T-cell (primary cell): ENCODE results near the gene TMEM26. TPM values are rescaled to one million over a fixed set of nuclear protein-coding genes. Genes with fewer than 3 reads are reported as not detected.

ENCODE experiments used
- ATAC-seq, 4 experiments: fragments of 200-7000 bp in 3 of 4; fragments of 150-1000 bp in 1 of 4; cut with Tn5 transposase; replicated peaks in 1 of 4; 1 replicate in 3 of 4; 2 replicates in 1 of 4; pipeline ENCODE4 v1.10.0; 2021; ENCODE audit warnings: moderate library complexity in 3 of 4, mild to moderate bottlenecking in 2 of 4, moderate number of reproducible peaks in 1 of 4
- CTCF ChIA-PET, 2 donors: fragments of 300-600 bp; sonication (Branson Sonifier 250); formaldehyde crosslinking; loops; one replicate each; lab custom pipeline; 2022; ENCODE audit warnings: antibody characterized with exemption in 2 of 2; lab: Charles Lee
- POLR2A ChIA-PET, 2 donors: fragments of 300-600 bp; sonication (Branson Sonifier 250); formaldehyde crosslinking; loops; one replicate each; lab custom pipeline; 2022; ENCODE audit warnings: antibody characterized with exemption in 2 of 2; lab: Charles Lee
- DNase-seq, 35 experiments: peaks; one replicate each; pipeline versions ENCODE4 v3.0.0 to v3.0.0-alpha.2; 2013 to 2023
- H3K27ac ChIP-seq: one replicate; pipeline ENCODE4 v1.5.1; 2013; ENCODE audit warnings: low read length
- H3K27me3 ChIP-seq, 2 experiments: replicated peaks in 1 of 2; 1 replicate in 1 of 2; 2 replicates in 1 of 2; pipeline versions ENCODE4 v1.6.1 to v1.7.0; 2013; ENCODE audit warnings: low read length in 1 of 2, mixed read lengths in 1 of 2; ENCODE audit not compliant: control insufficient read depth in 2 of 2, insufficient read depth in 2 of 2; ENCODE audit errors: extremely low read depth in 1 of 2
- H3K36me3 ChIP-seq, 2 donors: 1 replicate in 1 of 2; 2 replicates in 1 of 2; pipeline versions ENCODE4 v1.6.1 to v1.7.0; 2013; ENCODE audit warnings: low read length in 1 of 2; ENCODE audit not compliant: control insufficient read depth in 2 of 2, insufficient read depth in 1 of 2; ENCODE audit errors: extremely low read depth in 1 of 2
- H3K4me1 ChIP-seq, 2 experiments: 1 replicate in 1 of 2; 2 replicates in 1 of 2; pipeline versions ENCODE4 v1.6.1 to v1.7.0; 2013; ENCODE audit warnings: low read length in 2 of 2, mixed read lengths in 1 of 2; ENCODE audit not compliant: insufficient read depth in 2 of 2, control insufficient read depth in 1 of 2; ENCODE audit errors: extremely low read depth in 1 of 2
- H3K4me3 ChIP-seq, 2 donors: 1 replicate in 1 of 2; 2 replicates in 1 of 2; pipeline versions ENCODE4 v1.5.1 to v1.7.0; 2013; ENCODE audit warnings: mild to moderate bottlenecking in 2 of 2, low read length in 1 of 2, moderate library complexity in 1 of 2; ENCODE audit not compliant: control insufficient read depth in 1 of 2; ENCODE audit errors: extremely low read depth in 1 of 2
- H3K9me3 ChIP-seq: 2 replicates; pipeline ENCODE4 v1.7.0; 2013
- H3K27ac Mint-ChIP-seq, 2 donors: one replicate each; pipeline ENCODE4 v1.8.0; 2020 to 2021; ENCODE audit warnings: mild to moderate bottlenecking in 2 of 2, mixed read lengths in 2 of 2
- H3K27me3 Mint-ChIP-seq, 2 donors: one replicate each; pipeline ENCODE4 v1.8.0; 2021 to 2022; ENCODE audit warnings: mixed read lengths in 2 of 2
- H3K36me3 Mint-ChIP-seq: one replicate; pipeline ENCODE4 v1.8.0; 2021; ENCODE audit warnings: mixed read lengths
- H3K4me1 Mint-ChIP-seq, 3 donors: one replicate each; pipeline ENCODE4 v1.8.0; 2020 to 2022; ENCODE audit warnings: mixed read lengths in 3 of 3, mild to moderate bottlenecking in 1 of 3
- H3K4me3 Mint-ChIP-seq, 3 donors: one replicate each; pipeline ENCODE4 v1.8.0; 2020 to 2022; ENCODE audit warnings: mild to moderate bottlenecking in 3 of 3, mixed read lengths in 3 of 3, moderate library complexity in 3 of 3
- H3K9me3 Mint-ChIP-seq, 3 donors: one replicate each; pipeline ENCODE4 v1.8.0; 2020 to 2022; ENCODE audit warnings: mixed read lengths in 3 of 3
- WGBS: methylation state at CpG from one replicate; pipeline ENCODE4 v1.1.5; 2013; ENCODE audit warnings: missing lambda C conversion rate; ENCODE audit not compliant: insufficient coverage; 5-methylcytosine and 5-hydroxymethylcytosine counted together
- total RNA-seq, 35 experiments: library from RNA in 6 of 35; stranded (reverse) in 6 of 35; fragments of 120-200 nt in 1 of 35; gene quantifications; one replicate each; pipeline versions ENCODE4 v1.2.1 to v1.2.4 and lab custom pipeline; 2013 to 2026

TMEM26 gene
- total RNA-seq, 5 donors from 2014 or later (not counting 1 experiment from before 2014, with no cell fraction given) = not detected

DNA sequence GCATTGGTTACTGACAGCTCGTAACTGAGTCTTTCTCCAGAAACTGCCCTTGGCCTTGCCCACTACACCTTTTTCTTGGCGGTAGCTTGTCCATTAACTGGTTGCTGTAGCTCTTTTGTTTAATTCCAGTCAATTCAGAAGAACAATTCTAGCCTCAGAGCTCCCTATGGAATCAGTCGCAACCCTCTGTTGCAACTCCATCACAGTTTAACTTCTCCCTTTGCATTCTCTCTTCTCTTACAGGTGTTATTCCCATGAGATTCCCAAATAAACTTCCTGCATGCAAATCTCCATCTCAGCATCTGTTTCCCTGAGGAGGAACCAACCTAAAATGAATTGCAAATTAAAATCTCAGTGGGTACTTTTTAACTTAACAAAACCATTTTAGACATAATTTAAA lies 28.4 kb upstream of the TMEM26 start:
- 86% methylated on average over 3 of the region's 3 CpGs for WGBS
- Histone ChIP-seq H3K36me3 (no peaks in the 10 kb centered on the region), H3K27me3 (no peaks in the 10 kb centered on the region), H3K4me1 (no peaks in the 10 kb centered on the region), H3K4me3 (no peak overlapping the region), H3K9me3 (no peaks in the 10 kb centered on the region), H3K27ac (no peak overlapping the region)
- Mint-ChIP-seq H3K4me1 (no peaks in the 10 kb centered on the region), H3K27ac (no peak overlapping the region), H3K9me3 (peaks cover 0 to 4% (median 0%) of the 10 kb centered on the region in 3 donors), H3K36me3 (no peaks in the 10 kb centered on the region), H3K27me3 (peaks cover 4 to 12% of the 10 kb centered on the region in 2 donors), H3K4me3 (no peak overlapping the region)
- CTCF ChIA-PET = no interaction called here
- POLR2A ChIA-PET = no interaction called here
- no peak for ATAC-seq
- no peak for DNase-seq

GRCh38 chr10:61480208-61480607 lies 27.0 kb upstream of the TMEM26 start:
- ATAC-seq = no peak
- Histone ChIP-seq H3K4me3 (no peak overlapping the region), H3K36me3 (no peaks in the 10 kb centered on the region), H3K27ac (no peak overlapping the region), H3K4me1 (no peaks in the 10 kb centered on the region), H3K27me3 (no peaks in the 10 kb centered on the region), H3K9me3 (no peaks in the 10 kb centered on the region)
- ChIA-PET POLR2A (no interaction called here), CTCF (no interaction called here)
- Mint-ChIP-seq H3K4me3 (no peak overlapping the region), H3K36me3 (no peaks in the 10 kb centered on the region), H3K27me3 (peaks cover 4 to 12% of the 10 kb centered on the region in 2 donors), H3K9me3 (peaks cover 0 to 4% (median 0%) of the 10 kb centered on the region in 3 donors), H3K4me1 (no peaks in the 10 kb centered on the region), H3K27ac (no peak overlapping the region)
- no CpG with 5 or more reads among the region's 2 CpGs for WGBS
- DNase-seq = no peak

GRCh38 chr10:61478621-61479312 lies 25.6 kb upstream of the TMEM26 start:
- no peaks in the 10 kb centered on the region for H3K27me3 ChIP-seq
- no peak overlapping the region for H3K27ac ChIP-seq
- H3K4me3 ChIP-seq = no peak overlapping the region
- WGBS = no CpG with 5 or more reads among the region's 4 CpGs
- no peaks in the 10 kb centered on the region for H3K9me3 ChIP-seq
- Mint-ChIP-seq H3K36me3 (no peaks in the 10 kb centered on the region), H3K27me3 (peaks cover 4 to 11% of the 10 kb centered on the region in 2 donors), H3K4me1 (no peaks in the 10 kb centered on the region), H3K4me3 (no peak overlapping the region), H3K27ac (no peak overlapping the region), H3K9me3 (peaks cover 0 to 4% (median 0%) of the 10 kb centered on the region in 3 donors)
- CTCF ChIA-PET = no interaction called here
- ATAC-seq (no peak), DNase-seq (no peak)
- POLR2A ChIA-PET = interaction anchor here in 1 of 2 donors (0.7 kb wide), 1 partner anchor 75 kb away, joined by 3 read pairs; no protein-coding TSS in a partner anchor
- H3K36me3 ChIP-seq = no peaks in the 10 kb centered on the region
- no peaks in the 10 kb centered on the region for H3K4me1 ChIP-seq

DNA sequence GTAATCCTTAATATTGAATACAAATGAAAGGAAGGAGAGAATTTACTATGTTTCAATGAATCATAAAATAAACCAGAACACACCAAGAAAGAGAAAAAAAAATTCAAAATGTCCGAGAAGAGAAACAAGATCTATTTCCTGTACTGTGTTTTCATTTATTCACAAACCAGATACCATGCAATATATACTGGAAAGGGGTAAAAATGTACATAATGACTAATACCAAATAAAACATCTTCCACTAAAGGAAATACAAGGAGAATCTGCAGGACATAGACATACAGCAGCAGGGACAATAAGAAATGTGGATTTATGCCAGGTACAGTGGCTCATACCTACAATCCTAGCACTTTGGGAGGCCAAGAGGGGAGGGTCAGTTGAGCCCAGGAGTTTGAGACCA lies 24.3 kb upstream of the TMEM26 start:
- CTCF ChIA-PET = no interaction called here

GRCh38 chr10:61476529-61476928 lies 23.3 kb upstream of the TMEM26 start:
- Mint-ChIP-seq H3K36me3 (no peaks in the 10 kb centered on the region), H3K4me1 (no peaks in the 10 kb centered on the region), H3K27me3 (peaks cover 4 to 6% of the 10 kb centered on the region in 2 donors), H3K4me3 (no peak overlapping the region), H3K27ac (no peak overlapping the region), H3K9me3 (peaks cover 0 to 4% (median 0%) of the 10 kb centered on the region in 3 donors)
- Histone ChIP-seq H3K27ac (no peak overlapping the region), H3K4me3 (no peak overlapping the region), H3K27me3 (no peaks in the 10 kb centered on the region), H3K36me3 (no peaks in the 10 kb centered on the region), H3K4me1 (no peaks in the 10 kb centered on the region), H3K9me3 (no peaks in the 10 kb centered on the region)
- ChIA-PET CTCF (no interaction called here), POLR2A (no interaction called here)
- DNase-seq = no peak
- no CpG with 5 or more reads among the region's 1 CpG for WGBS
- no peak for ATAC-seq

More for the DNA sequence above, 24.3 kb upstream of the TMEM26 start:
- no peaks in the 10 kb centered on the region for H3K36me3 Mint-ChIP-seq
- H3K27ac ChIP-seq = no peak overlapping the region
- no peak overlapping the region for H3K27ac Mint-ChIP-seq
- H3K4me3 ChIP-seq = no peak overlapping the region
- H3K27me3 ChIP-seq = no peaks in the 10 kb centered on the region
- POLR2A ChIA-PET = no interaction called here
- DNase-seq (no peak), ATAC-seq (no peak)
- peaks cover 0 to 4% (median 0%) of the 10 kb centered on the region in 3 donors for H3K9me3 Mint-ChIP-seq
- H3K4me3 Mint-ChIP-seq = no peak overlapping the region
- H3K4me1 Mint-ChIP-seq = no peaks in the 10 kb centered on the region
- no peaks in the 10 kb centered on the region for H3K36me3 ChIP-seq
- H3K27me3 Mint-ChIP-seq = peaks cover 4 to 6% of the 10 kb centered on the region in 2 donors
- no CpG with 5 or more reads among the region's 1 CpG for WGBS
- no peaks in the 10 kb centered on the region for H3K9me3 ChIP-seq
- no peaks in the 10 kb centered on the region for H3K4me1 ChIP-seq

- no peaks in the 10 kb centered on the region for H3K4me1 ChIP-seq
- H3K27ac Mint-ChIP-seq = no peak overlapping the region
- ChIA-PET POLR2A (no interaction called here), CTCF (no interaction called here)
- no peak overlapping the region for H3K27ac ChIP-seq
- H3K9me3 Mint-ChIP-seq = peaks cover 0 to 3% (median 0%) of the 10 kb centered on the region in 3 donors
- no peaks in the 10 kb centered on the region for H3K4me1 Mint-ChIP-seq
- peaks cover 4 to 6% of the 10 kb centered on the region in 2 donors for H3K27me3 Mint-ChIP-seq
- H3K36me3 Mint-ChIP-seq = no peaks in the 10 kb centered on the region
- no peaks in the 10 kb centered on the region for H3K27me3 ChIP-seq
- no peaks in the 10 kb centered on the region for H3K36me3 ChIP-seq
- H3K4me3 Mint-ChIP-seq = no peak overlapping the region
- no peak for ATAC-seq
- no CpG with 5 or more reads among the region's 3 CpGs for WGBS
- no peak for DNase-seq
- H3K9me3 ChIP-seq = no peaks in the 10 kb centered on the region
- no peak overlapping the region for H3K4me3 ChIP-seq
These were observed 22.3 kb upstream of the TMEM26 start for GRCh38 chr10:61475449-61475873.
